GM21360 (cell line): ENCODE results near the gene LLGL2.
"Not testable (repeated sequence)": the region's sequence is repeated elsewhere in the genome, so short reads cannot be mapped to it uniquely, and the experiment has no call there.

Experiments
- ATAC-seq: cut with Tn5 transposase; IDR thresholded peaks from one replicate; pipeline ENCODE4 v1.9.1; 2021; ENCODE audit warnings: mild to moderate bottlenecking, moderate library complexity; ENCODE audit not compliant: unreplicated experiment

The LLGL2 gene

DNA sequence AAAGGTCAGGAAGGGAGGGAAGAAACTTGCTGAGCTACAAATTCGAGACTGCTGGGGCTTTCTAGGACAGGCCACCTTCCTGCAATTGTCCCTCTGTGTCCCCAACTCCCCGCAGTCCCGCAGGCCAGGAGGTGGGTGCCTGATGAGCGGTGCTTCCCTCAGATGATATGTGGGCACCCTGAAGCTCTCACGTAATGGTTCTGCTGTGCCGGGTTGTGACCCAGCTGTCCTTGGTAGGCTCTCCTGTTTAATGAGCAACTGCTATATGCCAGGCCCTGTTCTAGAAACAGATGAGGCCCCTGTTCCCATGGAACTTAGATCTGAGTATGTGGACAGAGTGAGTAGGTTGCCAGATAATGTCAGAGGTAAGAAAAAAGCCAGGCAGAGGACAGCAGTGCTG is 40.1 kb downstream of the LLGL2 start:
- no peak for ATAC-seq

DNA sequence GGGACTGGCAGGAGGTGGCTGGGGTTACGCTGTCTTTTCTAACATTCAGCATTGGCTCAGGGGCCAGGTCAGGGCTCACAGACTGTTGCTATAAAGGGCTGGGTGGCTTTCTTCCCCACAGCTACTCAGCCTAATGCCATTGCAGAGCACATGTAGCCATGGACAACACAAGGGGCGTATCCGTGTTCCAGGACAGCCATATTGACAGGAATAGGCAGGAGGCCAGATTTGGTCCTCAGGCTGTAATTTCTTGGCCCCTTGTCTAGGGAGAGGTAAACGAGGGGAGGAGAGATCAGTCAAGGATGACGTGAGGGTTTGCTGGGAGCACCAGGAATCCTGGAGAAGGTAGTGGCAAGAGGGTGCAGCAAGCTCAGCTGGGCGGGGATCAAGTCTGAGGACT is 40.9 kb downstream of the LLGL2 start:
- no peak for ATAC-seq

DNA sequence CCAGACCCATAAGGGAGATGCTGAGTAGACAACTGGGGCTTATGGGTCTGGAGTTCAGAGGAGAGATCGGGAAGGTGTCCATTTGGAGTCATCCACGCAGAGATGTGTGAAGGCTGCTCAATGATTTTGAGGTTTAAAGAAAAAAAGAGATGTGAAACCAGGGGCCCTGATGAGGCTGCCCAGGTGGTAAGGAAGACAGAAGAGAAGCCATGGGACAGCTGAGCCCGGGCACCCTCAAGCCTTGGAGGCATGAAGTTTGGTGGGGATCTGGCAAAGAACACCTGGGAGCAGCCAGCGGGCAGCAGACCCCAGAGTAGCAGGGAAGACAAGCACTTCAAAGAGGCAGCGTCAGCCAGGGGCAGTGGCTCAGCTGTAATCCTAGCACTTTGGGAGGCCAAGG is 41.3 kb downstream of the LLGL2 start:
- no peak for ATAC-seq

DNA sequence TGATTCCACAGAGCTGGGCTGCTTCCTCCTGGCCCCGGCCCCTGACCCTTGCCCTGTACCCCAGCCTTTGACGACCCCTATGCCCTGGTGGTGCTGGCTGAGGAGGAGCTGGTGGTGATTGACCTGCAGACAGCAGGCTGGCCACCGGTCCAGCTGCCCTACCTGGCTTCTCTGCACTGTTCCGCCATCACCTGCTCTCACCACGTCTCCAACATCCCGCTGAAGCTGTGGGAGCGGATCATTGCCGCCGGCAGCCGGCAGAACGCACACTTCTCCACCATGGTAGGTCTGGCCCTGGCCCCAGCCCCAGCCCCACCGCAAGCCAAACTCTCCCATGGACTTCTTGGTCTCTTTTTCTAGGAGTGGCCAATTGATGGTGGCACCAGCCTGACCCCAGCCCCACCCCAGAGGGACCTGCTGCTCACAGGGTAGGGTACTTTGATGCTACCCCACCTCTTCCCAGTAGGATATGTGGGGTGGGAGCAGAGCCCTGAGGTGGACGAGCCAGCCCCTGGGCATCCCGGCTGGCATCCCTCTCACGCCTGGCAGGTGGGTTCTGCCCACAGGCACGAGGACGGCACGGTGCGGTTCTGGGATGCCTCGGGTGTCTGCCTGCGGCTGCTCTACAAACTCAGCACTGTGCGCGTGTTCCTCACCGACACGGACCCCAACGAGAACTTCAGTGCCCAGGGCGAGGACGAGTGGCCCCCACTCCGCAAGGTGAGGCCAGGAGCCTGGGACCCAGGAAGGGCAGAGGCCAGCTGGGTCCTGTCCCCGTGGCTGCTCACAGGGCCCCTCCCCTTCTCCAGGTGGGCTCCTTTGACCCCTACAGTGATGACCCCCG is 43.1 kb downstream of the LLGL2 start:
- no peak for ATAC-seq

DNA sequence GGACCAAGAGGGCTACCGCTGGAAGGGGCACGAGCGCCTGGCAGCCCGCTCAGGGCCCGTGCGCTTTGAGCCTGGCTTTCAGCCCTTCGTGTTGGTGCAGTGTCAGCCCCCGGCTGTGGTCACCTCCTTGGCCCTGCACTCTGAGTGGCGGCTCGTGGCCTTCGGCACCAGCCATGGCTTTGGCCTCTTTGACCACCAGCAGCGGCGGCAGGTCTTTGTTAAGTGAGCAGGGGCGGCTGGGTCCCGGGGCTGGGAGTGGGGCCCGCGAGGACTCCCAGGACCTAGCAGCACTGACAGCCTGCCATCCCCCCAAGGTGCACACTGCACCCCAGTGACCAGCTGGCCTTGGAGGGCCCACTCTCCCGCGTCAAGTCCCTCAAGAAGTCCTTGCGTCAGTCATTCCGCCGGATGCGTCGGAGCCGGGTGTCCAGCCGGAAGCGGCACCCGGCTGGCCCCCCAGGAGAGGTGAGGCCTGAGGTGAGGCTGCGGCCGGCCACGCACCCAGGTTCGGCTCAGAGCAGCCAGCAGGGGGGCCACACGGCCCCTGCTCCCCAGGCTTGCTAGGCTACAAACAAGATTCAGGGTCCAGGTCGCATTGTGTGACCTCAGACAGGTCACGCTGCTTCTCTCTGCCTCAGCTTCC is 44.7 kb downstream of the LLGL2 start:
- no peak for ATAC-seq

DNA sequence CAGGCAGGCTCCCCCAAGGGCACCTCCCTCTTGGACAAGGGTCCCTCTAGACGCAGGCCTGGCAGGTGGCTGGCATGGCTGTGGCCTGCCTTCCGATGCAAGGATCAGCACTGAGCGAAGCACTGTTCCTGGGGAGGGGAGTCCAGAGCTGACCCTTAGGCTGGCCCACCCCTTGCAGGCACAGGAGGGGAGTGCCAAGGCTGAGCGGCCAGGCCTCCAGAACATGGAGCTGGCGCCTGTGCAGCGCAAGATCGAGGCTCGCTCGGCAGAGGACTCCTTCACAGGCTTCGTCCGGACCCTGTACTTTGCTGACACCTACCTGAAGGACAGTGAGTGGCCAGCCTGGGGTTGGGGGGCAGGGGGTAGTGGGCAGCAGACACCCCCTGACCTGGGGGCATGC is 45.3 kb downstream of the LLGL2 start:
- ATAC-seq, result no peak

DNA sequence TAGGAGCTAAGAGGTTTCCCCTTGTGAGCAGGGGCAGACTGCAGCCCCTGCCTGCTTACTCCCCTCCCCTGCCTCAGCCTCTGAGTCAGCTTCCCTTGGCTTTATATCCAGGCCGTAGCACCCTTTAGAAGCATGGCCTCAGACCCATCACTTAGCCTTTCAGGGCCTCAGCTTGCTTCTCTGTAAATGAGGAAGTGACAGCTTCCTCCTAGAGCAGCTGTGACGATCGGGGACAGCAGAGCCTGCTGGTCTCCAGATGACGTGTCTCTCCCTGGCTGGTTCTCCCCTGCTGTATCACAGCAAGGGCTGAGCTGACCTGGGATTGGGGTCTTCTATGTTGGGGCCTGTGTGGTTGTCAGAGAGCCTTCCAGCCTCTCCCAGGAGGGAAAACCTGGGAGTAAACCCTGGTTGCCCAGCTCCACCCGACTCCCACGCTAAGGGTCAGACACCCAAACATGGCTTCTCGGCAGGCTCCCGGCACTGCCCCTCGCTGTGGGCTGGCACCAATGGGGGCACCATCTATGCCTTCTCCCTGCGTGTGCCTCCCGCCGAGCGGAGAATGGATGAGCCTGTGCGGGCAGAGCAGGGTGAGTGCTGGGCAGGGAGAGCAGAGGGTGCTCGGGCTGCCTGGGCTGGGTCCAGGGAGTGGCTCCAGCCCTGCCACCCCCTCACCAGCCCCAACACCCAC is 45.8 kb downstream of the LLGL2 start:
- ATAC-seq, result no peak

DNA sequence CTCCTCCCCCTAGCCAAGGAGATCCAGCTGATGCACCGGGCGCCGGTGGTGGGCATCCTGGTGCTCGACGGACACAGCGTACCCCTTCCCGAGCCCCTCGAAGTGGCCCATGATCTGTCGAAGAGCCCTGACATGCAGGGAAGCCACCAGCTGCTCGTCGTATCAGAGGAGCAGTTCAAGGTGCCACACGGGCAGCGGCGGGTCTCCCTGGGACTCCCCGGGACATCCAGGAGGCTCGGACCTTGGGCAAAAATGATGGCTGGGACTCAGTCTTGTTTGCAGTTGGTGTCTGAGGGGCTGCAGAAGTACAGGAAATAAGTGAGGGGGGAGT is 46.4 kb downstream of the LLGL2 start:
- ATAC-seq, result no peak

DNA sequence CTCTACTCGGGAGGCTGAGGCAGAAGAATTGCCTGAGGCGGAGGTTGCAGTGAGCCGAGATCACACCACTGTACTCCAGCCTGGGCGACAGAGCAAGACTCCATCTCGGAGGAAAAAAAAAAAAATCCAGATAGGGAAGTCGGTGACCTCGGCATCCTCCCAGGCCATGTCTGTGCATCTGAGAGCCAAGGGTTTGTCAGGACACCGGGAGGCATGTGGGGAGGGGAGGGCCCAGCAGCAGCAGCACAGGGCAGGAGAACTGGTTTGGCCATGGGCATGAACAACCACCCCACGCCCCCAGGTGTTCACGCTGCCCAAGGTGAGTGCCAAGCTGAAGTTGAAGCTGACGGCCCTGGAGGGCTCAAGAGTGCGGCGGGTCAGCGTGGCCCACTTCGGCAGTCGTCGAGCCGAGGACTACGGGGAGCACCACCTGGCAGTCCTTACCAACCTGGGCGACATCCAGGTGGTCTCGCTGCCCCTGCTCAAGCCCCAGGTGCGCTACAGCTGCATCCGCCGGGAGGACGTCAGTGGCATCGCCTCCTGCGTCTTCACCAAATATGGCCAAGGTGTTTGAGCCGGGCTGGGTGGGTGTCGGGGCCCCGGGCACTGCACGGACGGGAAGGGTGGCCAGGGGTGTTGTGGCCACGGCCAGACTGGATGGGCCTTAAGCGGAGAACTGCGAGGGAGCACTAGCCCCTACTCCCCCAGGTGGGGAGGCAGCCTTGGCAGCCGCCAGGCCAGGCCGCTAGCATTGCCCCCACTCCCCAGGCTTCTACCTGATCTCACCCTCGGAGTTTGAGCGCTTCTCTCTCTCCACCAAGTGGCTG is 47.4 kb downstream of the LLGL2 start:
- ATAC-seq, result no peak

DNA sequence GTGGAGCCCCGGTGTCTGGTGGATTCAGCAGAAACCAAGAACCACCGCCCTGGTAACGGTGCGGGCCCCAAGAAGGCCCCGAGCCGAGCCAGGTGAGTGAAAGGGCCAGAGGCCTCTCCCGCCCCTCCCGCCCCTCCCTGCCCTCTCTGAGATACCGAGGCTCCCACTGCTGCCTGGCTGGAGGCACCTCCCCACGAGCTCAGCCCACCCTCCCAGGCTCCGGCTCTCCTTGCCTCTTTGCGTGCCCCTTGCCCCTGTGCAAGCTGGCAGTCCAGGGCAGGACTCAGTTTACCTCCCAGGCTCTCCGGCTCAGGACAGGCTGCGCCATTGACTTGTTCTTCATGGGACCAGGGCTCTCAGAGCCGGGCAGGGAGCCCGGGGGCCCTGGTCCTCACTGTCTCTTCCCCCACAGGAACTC is 48.1 kb downstream of the LLGL2 start:
- no peak for ATAC-seq

DNA sequence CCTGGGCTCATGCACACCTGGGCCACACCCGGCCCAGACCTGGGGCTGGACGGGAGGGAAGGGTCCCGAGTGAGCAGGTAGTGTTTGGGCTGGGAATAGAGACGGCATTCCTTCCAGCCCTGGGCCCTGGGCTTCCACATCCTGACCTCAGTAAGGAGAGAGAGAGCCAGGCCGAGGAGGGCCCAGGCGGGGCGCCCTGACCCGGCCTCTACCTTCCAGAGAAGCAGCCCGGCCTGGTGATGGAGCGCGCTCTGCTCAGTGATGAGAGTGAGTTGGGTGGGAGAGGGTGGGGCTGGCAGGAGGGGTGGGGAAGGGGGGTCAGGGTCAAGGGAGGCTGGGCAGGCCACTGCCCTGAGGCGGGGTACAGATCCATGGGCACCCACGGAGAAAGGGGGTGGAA is 48.5 kb downstream of the LLGL2 start:
- ATAC-seq, result no peak

DNA sequence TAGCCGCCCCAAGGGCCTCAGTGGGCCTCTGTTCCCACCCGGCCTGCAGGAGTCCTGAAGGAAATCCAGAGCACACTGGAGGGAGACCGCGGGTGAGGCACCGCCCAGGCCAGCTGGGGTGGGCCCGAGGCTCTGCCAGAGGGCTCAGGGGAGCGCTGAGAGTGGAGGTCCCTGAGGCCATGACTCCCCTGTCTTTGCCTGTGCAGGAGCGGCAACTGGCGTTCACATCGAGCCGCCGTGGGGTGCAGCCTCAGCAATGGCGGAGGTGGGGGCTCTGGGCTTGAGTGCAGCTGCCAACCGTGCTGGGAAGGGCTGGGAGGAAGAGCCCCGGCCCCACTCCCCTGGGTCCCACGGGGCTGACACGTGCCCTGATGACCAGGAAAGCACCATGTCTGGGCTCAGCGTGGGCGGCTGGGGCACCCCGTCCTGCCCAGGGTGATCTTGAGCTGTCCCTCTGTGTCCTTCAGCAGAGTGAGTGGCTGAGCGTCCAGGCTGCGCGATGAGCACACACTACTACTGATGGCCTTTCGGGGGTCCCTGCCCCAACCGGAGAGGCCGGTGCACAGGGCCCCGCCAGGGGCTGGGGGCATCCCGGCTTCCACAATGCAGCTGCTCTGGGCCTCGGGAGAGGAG is 49.0 kb downstream of the LLGL2 start:
- no peak for ATAC-seq

DNA sequence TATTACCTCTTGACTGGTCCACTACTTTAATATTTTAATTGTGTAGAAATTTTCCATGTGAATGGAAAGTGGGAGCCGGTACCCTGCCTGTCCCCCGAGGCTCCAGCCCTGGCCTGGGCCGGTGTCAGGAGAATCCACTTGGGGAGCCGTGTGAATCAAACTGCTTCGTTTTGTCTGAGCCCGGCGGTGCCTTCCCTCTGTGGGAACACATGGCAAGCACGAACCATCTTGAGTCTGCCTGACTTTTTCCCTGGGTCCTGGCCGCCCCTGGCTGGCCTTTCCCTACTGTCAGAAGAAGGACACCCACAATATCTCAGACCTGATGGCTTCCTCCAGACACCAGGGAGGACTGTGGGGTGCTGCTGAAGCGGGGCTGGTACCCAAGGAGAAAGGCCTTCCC is 49.7 kb downstream of the LLGL2 start:
- no peak for ATAC-seq

DNA sequence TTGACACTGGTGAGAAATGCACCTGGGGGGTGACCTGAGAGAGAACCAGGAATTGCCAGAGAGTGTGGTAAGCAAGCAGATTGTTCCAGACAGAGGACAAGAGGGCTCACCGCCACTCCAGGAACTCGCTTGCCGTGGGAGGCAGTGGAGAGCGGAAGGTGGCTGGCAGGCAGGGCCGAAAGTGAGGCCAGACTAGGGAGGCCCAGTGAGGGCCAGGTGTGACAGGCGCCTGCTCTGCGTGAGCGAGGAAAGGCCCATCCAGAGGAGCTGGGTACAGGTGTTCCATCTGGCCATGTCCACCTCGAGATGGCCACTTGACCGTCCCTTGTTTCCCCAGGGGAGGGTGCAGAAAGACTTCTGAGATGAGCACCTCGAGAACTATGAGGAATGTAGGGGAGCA is 50.2 kb downstream of the LLGL2 start:
- ATAC-seq, result no peak

DNA sequence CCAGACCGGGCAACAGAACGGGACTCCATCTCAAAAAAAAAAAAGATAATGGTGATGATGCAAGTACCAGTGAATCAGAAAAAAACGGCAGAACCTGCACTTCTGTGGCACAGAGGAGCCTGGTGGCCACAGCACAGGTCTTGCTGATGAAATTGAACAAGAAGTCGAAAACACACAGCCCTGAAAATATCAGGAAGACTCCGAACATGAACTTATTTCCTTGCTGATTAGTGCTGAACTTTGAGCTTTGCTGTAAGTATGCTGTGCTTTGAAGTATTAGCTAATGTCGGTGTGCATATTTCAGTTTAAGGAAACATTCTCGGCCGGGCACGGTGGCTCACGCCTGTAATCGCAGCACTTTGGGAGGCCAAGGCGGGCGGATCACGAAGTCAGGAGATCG is 51.2 kb downstream of the LLGL2 start:
- ATAC-seq, result no peak

DNA sequence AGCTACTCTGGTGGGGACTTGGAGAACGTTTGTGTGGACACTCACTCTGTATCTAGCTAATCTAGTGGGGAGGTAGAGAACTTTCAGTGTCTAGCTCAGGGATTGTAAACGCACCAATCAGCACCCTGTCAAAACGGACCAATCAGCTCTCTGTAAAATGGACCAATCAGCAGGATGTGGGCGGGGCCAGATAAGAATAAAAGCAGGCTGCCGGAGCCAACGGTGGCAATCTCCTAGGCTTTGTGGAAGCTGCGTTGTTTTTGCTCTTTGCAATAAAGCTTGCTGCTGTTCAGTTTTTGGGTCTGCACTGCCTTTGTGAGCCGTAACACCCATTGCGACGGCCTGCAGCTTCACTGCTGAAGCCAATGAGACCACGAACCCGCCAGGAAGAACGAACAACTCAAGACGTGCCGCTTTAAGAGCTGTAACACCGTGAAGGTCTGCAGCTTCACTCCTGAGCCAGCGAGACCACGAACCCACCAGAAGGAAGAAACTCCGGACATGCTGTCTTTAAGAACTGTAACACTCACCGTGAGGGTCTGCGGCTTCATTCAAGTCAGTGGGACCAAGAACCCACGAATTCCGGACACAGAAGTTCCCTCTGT is 55.7 kb downstream of the LLGL2 start:
- not testable (repeated sequence) for ATAC-seq

DNA sequence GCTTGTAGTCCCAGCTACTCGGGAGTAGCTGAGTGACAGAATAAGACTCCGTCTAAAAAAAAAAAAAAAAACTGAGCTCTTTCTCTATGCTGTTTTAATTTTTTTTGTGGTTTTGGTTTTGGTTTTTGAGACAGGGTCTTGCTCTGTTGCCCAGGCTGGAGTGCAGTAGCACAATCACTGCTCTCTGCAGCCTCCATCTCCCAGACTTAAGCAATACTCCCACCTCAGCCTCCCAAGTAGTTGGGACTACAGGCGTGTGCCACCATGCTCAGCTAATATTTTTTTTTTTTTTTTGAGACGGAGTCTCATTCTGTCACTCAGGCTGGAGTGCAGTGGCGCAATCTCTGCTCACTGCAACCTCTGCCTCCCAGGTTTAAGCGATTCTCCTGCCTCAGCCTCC is 57.7 kb downstream of the LLGL2 start:
- not testable (repeated sequence) for ATAC-seq

DNA sequence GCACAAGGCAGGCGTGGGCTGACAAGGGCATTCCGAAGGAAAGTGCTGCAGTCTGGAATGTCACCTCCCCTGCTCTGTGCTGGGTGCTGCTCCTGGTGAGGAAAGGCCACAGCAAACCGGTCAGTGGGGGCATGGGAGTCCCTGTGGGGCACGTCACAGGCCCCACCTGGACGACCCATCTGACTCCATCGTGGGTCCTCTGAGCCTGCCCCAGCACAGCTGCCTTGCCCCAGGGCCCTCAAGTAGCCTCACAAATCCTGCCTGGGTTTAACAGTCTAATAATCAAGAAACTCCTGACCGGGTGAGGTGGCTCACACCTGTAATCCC is 59.3 kb downstream of the LLGL2 start:
- ATAC-seq, result no peak

DNA sequence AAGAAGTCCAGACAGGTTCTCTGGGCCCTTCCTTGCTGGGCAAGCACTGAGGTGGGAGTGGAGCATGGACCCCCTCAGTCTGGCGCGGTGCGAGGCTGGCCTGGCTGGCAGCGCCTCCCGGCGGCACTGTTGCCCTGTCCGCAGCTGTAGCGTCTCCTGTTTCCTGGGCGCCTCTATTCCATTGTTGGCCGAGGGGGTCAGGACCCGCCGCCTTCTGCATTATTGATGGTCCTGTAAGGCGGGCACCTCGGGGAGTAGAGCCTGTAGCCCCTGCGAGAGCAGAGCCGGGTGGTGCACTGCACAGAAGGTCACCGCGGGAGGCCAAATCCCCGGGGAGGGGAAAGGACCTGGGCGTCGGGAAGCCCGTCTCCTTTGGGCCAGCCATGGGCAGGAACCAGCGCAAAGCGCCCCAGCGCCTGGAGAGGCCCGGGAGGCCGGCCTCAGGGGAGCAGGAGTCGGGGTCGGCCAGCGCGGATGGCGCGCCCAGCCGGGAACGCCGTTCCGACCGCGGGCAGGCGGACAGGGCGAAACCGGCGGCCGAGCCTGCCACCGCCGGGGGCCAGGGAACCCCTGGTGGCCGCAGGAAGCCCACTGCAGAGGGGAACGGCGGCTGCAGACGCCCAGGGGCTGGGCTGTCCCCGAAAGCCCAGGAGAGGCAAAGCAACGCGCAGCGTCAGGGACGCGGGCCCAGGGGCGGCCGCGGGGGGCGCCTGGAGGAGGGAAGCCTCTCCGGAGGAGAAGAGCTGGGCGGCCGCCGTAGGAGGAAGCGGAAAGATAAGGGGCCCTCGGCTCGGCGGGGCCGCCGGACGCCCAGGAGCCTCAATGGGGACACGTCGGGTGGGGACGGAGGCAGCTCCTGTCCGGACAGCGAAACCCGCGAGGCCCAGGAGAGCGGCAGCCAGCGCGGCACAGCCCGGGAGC is 62.4 kb downstream of the LLGL2 start, which contains the start of gene MYO15B:
Gene MYO15B, plus strand, starts transcription at position 126 of the 921 bp plus-strand sequence. Its CDS starts 258 bp downstream, at position 384.
- no peak for ATAC-seq
